Measurements from ENCODE around the gene TSPAN1.

The TSPAN1 gene

DNA sequence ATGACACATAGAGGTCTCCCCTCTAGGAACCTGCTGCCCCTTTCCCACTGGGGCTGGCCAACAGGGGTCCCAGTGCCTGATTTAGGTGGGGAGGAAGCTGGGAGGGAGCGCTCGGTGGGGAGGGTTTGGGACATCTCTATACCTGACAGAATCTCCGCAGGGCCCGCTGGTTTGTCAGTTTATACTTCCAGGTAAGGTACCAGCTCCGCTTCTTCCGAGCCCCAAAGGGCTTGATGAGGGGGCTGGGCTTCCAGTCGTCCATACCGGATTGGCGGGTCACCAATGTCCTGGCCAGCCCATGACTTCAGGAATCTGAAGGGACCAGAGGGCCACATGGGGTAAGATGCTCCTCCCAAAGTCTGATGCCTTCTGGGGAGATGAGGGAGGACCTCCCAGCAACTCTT, 22.7 kb downstream of the TSPAN1 start:
- TF ChIP-seq POLR2AphosphoS5 (IDR thresholded peaks at IDR 0.05; ENCODE audit: low read depth, low read length) (no peak), REST (IDR thresholded peaks at IDR 0.05; ENCODE audit: insufficient read depth in 1 of 2, low read depth in 2 of 2, low read length in 2 of 2) (no peak), TAF1 (IDR thresholded peaks at IDR 0.05; ENCODE audit: borderline replicate concordance, insufficient read depth, low read length) (no peak), SIN3A (IDR thresholded peaks at IDR 0.05; ENCODE audit: borderline replicate concordance, insufficient read depth, low read length) (no peak), FOXP2 (optimal IDR thresholded peaks at IDR 0.05; ENCODE audit: borderline replicate concordance, extremely low read depth, extremely low read length, insufficient read depth) (no peak)

GRCh38 chr1:46197964-46198811, 23.3 kb downstream of the TSPAN1 start, which contains the start of gene POMGNT1:
TSS of gene POMGNT1 (minus strand) at chr1:46198434. CDS start at chr1:46197821, 613 bp downstream.
- TF ChIP-seq SIN3A (IDR thresholded peaks at IDR 0.05; ENCODE audit: borderline replicate concordance, insufficient read depth, low read length): no peak
- peak; percentile 52; the same call in 1 of the 2 replicates for TF ChIP-seq TAF1 (IDR thresholded peaks at IDR 0.05; ENCODE audit: borderline replicate concordance, insufficient read depth, low read length)
- TF ChIP-seq POLR2AphosphoS5 (IDR thresholded peaks at IDR 0.05; ENCODE audit: low read depth, low read length): peak; percentile 44; the same call in 1 of the 2 replicates
- peak; percentile 6 for TF ChIP-seq FOXP2 (optimal IDR thresholded peaks at IDR 0.05; ENCODE audit: borderline replicate concordance, extremely low read depth, extremely low read length, insufficient read depth)
- no peak for TF ChIP-seq REST (IDR thresholded peaks at IDR 0.05; ENCODE audit: insufficient read depth in 1 of 2, low read depth in 2 of 2, low read length in 2 of 2)

DNA sequence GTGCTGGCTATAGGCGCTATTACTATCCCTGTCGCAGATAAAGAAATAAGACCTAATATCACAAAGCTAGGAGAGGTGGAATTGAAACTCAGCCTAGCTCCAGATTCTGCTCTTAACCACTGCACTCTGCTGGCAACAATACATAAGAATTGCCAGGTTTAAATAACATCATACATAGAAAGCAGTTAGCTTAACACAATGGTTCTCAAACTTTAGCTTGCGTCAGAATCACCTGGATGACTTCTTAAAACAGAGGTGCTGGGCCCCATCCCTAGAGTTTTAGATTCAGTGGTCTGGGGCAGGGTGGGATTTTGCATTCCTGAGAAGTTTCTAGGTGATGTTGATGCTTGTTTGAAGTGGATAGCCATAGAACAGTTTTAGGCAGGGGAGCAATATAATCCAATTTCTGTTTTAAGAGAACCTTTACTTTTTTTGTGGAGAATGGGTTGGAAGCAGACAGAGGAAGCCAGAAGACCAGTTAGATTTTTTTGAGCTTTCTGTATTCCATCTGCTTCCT, 24.4 kb downstream of the TSPAN1 start:
- TF ChIP-seq FOXP2 (optimal IDR thresholded peaks at IDR 0.05; ENCODE audit: borderline replicate concordance, extremely low read depth, extremely low read length, insufficient read depth) (no peak), REST (IDR thresholded peaks at IDR 0.05; ENCODE audit: insufficient read depth in 1 of 2, low read depth in 2 of 2, low read length in 2 of 2) (no peak), SIN3A (IDR thresholded peaks at IDR 0.05; ENCODE audit: borderline replicate concordance, insufficient read depth, low read length) (no peak), POLR2AphosphoS5 (IDR thresholded peaks at IDR 0.05; ENCODE audit: low read depth, low read length) (no peak), TAF1 (IDR thresholded peaks at IDR 0.05; ENCODE audit: borderline replicate concordance, insufficient read depth, low read length) (no peak)

DNA sequence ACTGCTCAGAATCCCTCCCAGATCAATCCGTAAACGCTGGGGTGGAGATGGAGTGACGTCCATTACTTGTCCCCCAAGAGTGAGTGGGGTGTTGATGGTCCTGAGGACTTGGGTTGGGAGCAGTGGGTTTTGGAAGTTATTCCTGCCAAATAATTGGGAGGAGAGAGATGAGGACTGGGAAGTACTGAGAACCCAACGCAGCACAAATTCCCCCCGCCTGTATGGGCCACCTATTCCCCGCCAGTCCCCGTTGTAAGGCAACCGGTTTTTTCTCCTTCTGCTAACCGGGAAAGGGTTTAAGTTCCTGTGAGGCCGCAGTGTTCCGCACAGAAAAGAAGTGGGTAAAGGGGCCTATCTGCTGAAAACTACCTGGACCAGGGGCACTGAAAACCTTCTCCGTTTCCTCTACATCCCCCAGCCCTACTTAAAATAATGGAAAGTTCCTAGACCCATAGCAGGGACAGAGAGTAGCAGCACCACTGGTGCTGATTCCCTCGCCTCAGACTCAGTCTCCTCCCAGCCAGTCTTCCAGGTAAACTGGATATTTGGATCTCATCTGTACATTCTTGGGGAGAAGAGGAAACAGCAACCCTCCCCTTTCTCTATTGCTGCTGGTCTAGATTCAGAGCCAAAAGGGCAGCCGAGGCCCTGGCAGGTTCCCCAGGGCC, 29.0 kb downstream of the TSPAN1 start:
- TF ChIP-seq REST (IDR thresholded peaks at IDR 0.05; ENCODE audit: insufficient read depth in 1 of 2, low read depth in 2 of 2, low read length in 2 of 2) (no peak), SIN3A (IDR thresholded peaks at IDR 0.05; ENCODE audit: borderline replicate concordance, insufficient read depth, low read length) (no peak), POLR2AphosphoS5 (IDR thresholded peaks at IDR 0.05; ENCODE audit: low read depth, low read length) (no peak), TAF1 (IDR thresholded peaks at IDR 0.05; ENCODE audit: borderline replicate concordance, insufficient read depth, low read length) (no peak), FOXP2 (optimal IDR thresholded peaks at IDR 0.05; ENCODE audit: borderline replicate concordance, extremely low read depth, extremely low read length, insufficient read depth) (no peak)
